GM18507 (cell line): ENCODE measurements around the gene LIMCH1.
"Not testable (repeated sequence)": the region's sequence is repeated elsewhere in the genome, so short reads cannot be mapped to it uniquely, and the experiment has no call there.

Experiments used
- DNase-seq: peaks from one replicate; pipeline ENCODE4 v3.0.0; 2011; ENCODE audit warnings: low read depth; ENCODE audit not compliant: insufficient read length; ENCODE audit errors: extremely low spot score
- FAIRE-seq: peaks from 2 replicates; lab custom pipeline; 2011; peaks lifted over from hg19 to GRCh38; lab: Jason Lieb, UNC

LIMCH1 gene

GRCh38 chr4:41538017-41538733 lies at the start of gene LIMCH1:
Gene LIMCH1, plus strand, starts transcription at chr4:41538157. Its CDS starts 67,839 bp downstream, at chr4:41605996.
- DNase-seq, result no peak
- FAIRE-seq, result no peak

GRCh38 chr4:41491081-41491576 lies 46.8 kb upstream of the LIMCH1 start:
- not testable (repeated sequence) for FAIRE-seq

GRCh38 chr4:41496977-41497376 lies 41.0 kb upstream of the LIMCH1 start:
- no peak for DNase-seq
- no peak for FAIRE-seq

More at GRCh38 chr4:41491081-41491576, 46.8 kb upstream of the LIMCH1 start:
- not testable (repeated sequence) for DNase-seq

GRCh38 chr4:41498177-41498576 lies 39.8 kb upstream of the LIMCH1 start:
- FAIRE-seq, result no peak
- DNase-seq, result no peak

GRCh38 chr4:41504167-41504818 lies 33.7 kb upstream of the LIMCH1 start:
- no peak for FAIRE-seq
- DNase-seq, result no peak

- DNase-seq (no peak), FAIRE-seq (no peak)
These were observed 32.7 kb upstream of the LIMCH1 start for GRCh38 chr4:41505161-41505661.

GRCh38 chr4:41506130-41506529 lies 31.8 kb upstream of the LIMCH1 start:
- FAIRE-seq, result no peak
- no peak for DNase-seq

GRCh38 chr4:41507291-41507947 lies 30.5 kb upstream of the LIMCH1 start:
- no peak for FAIRE-seq
- no peak for DNase-seq

- DNase-seq, result no peak
- no peak for FAIRE-seq
These were observed 28.5 kb upstream of the LIMCH1 start for GRCh38 chr4:41509451-41509866.

GRCh38 chr4:41510179-41510578 lies 27.8 kb upstream of the LIMCH1 start:
- DNase-seq (no peak), FAIRE-seq (no peak)

- DNase-seq (no peak), FAIRE-seq (no peak)
These were observed 25.8 kb upstream of the LIMCH1 start for GRCh38 chr4:41512136-41512535.

- FAIRE-seq (no peak), DNase-seq (no peak)
These were observed 25.4 kb upstream of the LIMCH1 start for GRCh38 chr4:41512596-41512995.

- FAIRE-seq (no peak), DNase-seq (no peak)
These were observed 23.8 kb upstream of the LIMCH1 start for GRCh38 chr4:41514169-41514568.

- no peak for FAIRE-seq
These were observed 23.0 kb upstream of the LIMCH1 start for GRCh38 chr4:41514766-41515481.

GRCh38 chr4:41517121-41517520 lies 20.8 kb upstream of the LIMCH1 start:
- FAIRE-seq (no peak), DNase-seq (no peak)

More at GRCh38 chr4:41514766-41515481, 23.0 kb upstream of the LIMCH1 start:
- DNase-seq, result no peak

GRCh38 chr4:41517747-41518146 lies 20.2 kb upstream of the LIMCH1 start:
- DNase-seq (no peak), FAIRE-seq (no peak)

- FAIRE-seq (no peak), DNase-seq (no peak)
These were observed 13.5 kb upstream of the LIMCH1 start for GRCh38 chr4:41524425-41524824.

- no peak for DNase-seq
- no peak for FAIRE-seq
These were observed 12.8 kb upstream of the LIMCH1 start for GRCh38 chr4:41525129-41525528.

GRCh38 chr4:41526628-41527027 lies 11.3 kb upstream of the LIMCH1 start:
- DNase-seq (no peak), FAIRE-seq (no peak)
